ENCODE data around the gene WBP2. TPM values are rescaled to one million over a fixed set of nuclear protein-coding genes. Genes with fewer than 3 reads are reported as not detected.

WBP2 gene
- total and polyA plus RNA-seq, 2 of the 13 experiments (the other 11 are each of a cell fraction or from before 2014, with no cell fraction given): 29.2 to 29.5 TPM

DNA sequence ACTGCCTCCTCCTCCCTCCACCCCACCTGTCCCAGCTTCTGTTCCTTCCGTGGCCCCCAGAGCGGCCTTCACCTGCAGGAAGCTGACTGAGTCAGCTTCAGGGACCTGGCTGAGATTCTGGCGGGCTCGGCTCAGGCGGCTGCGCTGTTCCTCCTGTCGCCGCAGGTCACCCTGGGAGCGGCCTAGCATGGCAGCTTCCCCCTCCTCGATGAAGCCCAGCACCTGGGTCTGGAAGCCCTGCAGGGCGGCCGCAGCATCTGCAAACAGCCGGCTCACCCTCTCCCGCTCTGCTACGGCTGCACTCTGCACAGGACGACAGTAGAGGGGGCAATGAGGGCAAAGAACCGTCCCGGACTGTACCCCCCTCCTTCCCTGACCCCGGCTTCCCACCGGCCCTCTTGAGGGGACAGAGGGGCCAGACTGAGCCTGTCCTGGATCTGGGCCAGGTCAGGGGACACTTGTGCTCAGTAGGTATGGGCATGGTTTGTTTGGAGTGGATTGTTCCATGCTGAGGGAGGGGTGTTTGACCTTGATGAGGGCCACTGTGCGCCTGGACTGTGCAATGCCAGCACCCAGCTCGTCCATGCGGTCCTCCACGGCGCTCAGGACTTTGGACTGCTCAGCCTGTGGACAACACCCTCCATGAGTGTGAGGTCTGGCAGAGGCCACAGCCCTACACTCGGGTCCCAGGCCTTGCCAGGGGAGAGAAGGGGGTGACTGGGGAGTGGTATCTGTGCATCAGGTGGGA, 21.2 kb upstream of the WBP2 start (continued):
- no peak for TF ChIP-seq ZNF550 (CRISPR knock-in tag; IDR thresholded peaks at IDR 0.05; ENCODE audit: borderline replicate concordance)
- TF ChIP-seq, protein P1, sequence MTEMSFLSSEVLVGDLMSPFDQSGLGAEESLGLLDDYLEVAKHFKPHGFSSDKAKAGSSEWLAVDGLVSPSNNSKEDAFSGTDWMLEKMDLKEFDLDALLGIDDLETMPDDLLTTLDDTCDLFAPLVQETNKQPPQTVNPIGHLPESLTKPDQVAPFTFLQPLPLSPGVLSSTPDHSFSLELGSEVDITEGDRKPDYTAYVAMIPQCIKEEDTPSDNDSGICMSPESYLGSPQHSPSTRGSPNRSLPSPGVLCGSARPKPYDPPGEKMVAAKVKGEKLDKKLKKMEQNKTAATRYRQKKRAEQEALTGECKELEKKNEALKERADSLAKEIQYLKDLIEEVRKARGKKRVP (CRISPR knock-in tag; IDR thresholded peaks at IDR 0.05): peak in 1 of 2 experiments; percentile 29; a peak in 1 of 4 replicates
- TF ChIP-seq, protein P2, sequence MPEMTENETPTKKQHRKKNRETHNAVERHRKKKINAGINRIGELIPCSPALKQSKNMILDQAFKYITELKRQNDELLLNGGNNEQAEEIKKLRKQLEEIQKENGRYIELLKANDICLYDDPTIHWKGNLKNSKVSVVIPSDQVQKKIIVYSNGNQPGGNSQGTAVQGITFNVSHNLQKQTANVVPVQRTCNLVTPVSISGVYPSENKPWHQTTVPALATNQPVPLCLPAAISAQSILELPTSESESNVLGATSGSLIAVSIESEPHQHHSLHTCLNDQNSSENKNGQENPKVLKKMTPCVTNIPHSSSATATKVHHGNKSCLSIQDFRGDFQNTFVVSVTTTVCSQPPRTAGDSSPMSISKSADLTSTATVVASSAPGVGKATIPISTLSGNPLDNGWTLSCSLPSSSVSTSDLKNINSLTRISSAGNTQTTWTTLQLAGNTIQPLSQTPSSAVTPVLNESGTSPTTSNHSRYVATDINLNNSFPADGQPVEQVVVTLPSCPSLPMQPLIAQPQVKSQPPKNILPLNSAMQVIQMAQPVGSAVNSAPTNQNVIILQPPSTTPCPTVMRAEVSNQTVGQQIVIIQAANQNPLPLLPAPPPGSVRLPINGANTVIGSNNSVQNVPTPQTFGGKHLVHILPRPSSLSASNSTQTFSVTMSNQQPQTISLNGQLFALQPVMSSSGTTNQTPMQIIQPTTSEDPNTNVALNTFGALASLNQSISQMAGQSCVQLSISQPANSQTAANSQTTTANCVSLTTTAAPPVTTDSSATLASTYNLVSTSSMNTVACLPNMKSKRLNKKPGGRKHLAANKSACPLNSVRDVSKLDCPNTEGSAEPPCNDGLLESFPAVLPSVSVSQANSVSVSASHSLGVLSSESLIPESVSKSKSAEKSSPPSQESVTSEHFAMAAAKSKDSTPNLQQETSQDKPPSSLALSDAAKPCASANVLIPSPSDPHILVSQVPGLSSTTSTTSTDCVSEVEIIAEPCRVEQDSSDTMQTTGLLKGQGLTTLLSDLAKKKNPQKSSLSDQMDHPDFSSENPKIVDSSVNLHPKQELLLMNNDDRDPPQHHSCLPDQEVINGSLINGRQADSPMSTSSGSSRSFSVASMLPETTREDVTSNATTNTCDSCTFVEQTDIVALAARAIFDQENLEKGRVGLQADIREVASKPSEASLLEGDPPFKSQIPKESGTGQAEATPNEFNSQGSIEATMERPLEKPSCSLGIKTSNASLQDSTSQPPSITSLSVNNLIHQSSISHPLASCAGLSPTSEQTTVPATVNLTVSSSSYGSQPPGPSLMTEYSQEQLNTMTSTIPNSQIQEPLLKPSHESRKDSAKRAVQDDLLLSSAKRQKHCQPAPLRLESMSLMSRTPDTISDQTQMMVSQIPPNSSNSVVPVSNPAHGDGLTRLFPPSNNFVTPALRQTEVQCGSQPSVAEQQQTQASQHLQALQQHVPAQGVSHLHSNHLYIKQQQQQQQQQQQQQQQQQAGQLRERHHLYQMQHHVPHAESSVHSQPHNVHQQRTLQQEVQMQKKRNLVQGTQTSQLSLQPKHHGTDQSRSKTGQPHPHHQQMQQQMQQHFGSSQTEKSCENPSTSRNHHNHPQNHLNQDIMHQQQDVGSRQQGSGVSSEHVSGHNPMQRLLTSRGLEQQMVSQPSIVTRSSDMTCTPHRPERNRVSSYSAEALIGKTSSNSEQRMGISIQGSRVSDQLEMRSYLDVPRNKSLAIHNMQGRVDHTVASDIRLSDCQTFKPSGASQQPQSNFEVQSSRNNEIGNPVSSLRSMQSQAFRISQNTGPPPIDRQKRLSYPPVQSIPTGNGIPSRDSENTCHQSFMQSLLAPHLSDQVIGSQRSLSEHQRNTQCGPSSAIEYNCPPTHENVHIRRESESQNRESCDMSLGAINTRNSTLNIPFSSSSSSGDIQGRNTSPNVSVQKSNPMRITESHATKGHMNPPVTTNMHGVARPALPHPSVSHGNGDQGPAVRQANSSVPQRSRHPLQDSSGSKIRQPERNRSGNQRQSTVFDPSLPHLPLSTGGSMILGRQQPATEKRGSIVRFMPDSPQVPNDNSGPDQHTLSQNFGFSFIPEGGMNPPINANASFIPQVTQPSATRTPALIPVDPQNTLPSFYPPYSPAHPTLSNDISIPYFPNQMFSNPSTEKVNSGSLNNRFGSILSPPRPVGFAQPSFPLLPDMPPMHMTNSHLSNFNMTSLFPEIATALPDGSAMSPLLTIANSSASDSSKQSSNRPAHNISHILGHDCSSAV (CRISPR knock-in tag; IDR thresholded peaks at IDR 0.05; ENCODE audit: borderline replicate concordance): no peak
- no peak; the same call in 1 of the 2 replicates for TF ChIP-seq MEIS1 (CRISPR knock-in tag; IDR thresholded peaks at IDR 0.05; ENCODE audit: borderline replicate concordance)
- TF ChIP-seq ZNF432 (CRISPR knock-in tag; IDR thresholded peaks at IDR 0.05; ENCODE audit: borderline replicate concordance): no peak
- TF ChIP-seq, protein P3, sequence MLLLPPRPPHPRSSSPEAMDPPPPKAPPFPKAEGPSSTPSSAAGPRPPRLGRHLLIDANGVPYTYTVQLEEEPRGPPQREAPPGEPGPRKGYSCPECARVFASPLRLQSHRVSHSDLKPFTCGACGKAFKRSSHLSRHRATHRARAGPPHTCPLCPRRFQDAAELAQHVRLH (CRISPR knock-in tag; IDR thresholded peaks at IDR 0.05; ENCODE audit: borderline replicate concordance, low read depth): peak; percentile 82; the same call in 1 of the 2 replicates
- peak; percentile 98 for TF ChIP-seq FOXC1 (CRISPR knock-in tag; IDR thresholded peaks at IDR 0.05; ENCODE audit: borderline replicate concordance)
- peak; percentile 91 for TF ChIP-seq ZNF331 (CRISPR knock-in tag; IDR thresholded peaks at IDR 0.05)
- TF ChIP-seq, protein P4, sequence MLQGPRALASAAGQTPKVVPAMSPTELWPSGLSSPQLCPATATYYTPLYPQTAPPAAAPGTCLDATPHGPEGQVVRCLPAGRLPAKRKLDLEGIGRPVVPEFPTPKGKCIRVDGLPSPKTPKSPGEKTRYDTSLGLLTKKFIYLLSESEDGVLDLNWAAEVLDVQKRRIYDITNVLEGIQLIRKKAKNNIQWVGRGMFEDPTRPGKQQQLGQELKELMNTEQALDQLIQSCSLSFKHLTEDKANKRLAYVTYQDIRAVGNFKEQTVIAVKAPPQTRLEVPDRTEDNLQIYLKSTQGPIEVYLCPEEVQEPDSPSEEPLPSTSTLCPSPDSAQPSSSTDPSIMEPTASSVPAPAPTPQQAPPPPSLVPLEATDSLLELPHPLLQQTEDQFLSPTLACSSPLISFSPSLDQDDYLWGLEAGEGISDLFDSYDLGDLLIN (CRISPR knock-in tag; IDR thresholded peaks at IDR 0.05; ENCODE audit: borderline replicate concordance): no peak
- peak; percentile 54 for TF ChIP-seq ZNF552 (CRISPR knock-in tag; IDR thresholded peaks at IDR 0.05; ENCODE audit: borderline replicate concordance)

Measured in HepG2 (cell line).